Epithelial cell of prostate (primary cell): ENCODE data around the gene MT1HL1.

Experiments used
- DNase-seq: peaks from one replicate; pipeline ENCODE4 v3.0.0-alpha.2; 2011; ENCODE audit warnings: low read depth, low spot score
- H3K27ac ChIP-seq: fragments of 450-650 bp; 2 replicates; pipeline ENCODE4 v1.5.1; 2017; ENCODE audit warnings: mild to moderate bottlenecking

MT1HL1 gene

GRCh38 chr1:237025358-237026074 lies 21.3 kb upstream of the MT1HL1 start:
- H3K27ac ChIP-seq, result no peak overlapping the region
- no peak for DNase-seq

- no peak overlapping the region for H3K27ac ChIP-seq
Observed at GRCh38 chr1:237018896-237019295, 14.7 kb upstream of the MT1HL1 start.

GRCh38 chr1:237016626-237017025 lies 12.4 kb upstream of the MT1HL1 start:
- DNase-seq, result no peak

More at GRCh38 chr1:237018896-237019295, 14.7 kb upstream of the MT1HL1 start:
- no peak for DNase-seq

DNA sequence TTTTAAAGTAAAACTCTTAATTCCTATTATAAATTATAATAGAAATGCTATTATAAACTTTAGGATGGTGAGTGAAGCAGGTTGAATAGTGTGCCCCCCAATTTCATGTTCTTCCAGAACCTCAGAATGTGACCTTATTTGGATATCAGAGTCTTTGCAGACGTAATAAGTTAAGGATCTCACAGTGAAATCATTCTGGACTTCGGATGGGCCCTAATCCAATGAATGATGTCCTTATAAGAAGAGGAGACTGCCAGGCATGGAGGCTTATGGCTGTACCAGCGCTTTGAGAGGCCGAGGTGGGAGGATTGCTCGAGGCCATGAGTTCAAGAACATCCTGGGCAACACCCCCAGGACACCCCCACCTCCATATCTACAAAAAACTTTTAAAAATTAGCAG lies 9.4 kb upstream of the MT1HL1 start:
- H3K27ac ChIP-seq, result no peak overlapping the region
- DNase-seq, result no peak

More at GRCh38 chr1:237016626-237017025, 12.4 kb upstream of the MT1HL1 start:
- H3K27ac ChIP-seq, result no peak overlapping the region

DNA sequence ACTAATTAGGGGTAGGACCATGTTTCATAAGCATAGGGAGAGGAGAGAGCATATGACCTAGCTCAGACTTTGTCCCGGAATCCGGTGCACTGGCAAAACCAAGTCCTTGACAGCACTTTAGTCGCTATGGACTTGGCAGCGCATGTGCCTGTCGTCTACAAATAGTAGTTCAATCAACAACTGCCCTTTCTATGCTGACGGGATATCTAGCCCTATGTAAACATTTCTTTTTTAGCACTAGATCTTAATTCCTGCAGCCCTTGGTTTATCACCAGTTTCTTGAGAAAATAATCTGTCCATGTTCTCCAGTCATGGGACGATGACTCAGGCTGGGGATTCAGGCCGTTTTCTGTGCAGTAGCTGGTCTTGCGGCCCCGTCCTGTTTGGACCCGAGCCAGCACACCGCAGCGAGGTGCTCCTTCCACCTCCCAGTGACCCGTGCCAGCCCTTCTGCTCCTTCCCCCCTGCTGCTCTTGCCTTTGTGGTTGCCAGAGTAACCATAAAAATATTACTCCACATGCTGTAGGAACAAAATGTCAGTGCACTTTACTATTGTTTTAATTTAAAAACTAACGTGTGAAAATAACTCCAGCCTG lies 8.6 kb upstream of the MT1HL1 start:
- no peak for DNase-seq
- no peak overlapping the region for H3K27ac ChIP-seq

DNA sequence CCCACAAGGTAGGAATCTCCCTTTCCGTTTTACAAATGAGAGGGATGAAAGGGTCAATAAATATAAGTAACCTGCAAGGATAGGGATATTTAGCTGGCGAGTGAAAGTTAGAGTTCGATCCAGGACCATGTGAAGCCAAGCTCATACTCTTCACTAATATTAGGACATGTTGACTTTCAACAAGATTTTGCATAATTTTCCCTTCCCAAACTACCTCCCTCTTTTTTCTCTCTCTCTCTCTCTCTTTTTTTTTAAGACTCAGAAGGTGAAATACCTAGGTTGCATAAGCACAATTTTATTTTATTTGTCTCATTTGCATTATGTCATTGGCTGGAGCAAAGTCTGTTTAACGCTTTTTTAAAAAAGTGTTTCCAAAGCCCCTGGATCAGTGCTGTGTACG lies 8.1 kb upstream of the MT1HL1 start:
- H3K27ac ChIP-seq, result no peak overlapping the region
- no peak for DNase-seq

GRCh38 chr1:237011432-237011831 lies 7.2 kb upstream of the MT1HL1 start:
- no peak for DNase-seq
- no peak overlapping the region for H3K27ac ChIP-seq

DNA sequence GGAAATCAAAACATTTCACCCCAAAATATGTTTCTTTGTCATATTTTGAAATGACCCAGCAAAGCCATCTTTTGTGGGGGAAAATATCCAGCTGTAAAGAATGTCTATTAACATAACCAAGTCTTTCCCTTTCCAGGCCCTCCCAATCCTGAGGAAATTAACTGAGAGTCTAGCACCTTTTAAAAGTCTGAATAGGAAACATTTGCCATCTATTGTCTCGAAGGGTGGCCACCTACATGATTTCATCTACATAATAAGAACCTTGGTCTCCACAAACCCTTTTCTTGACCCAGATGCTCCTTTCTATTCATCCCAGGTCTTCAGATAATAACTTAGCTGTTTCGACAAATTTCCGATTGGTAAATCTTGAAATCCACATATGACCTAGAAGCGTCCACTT lies 5.4 kb upstream of the MT1HL1 start:
- DNase-seq, result no peak
- no peak overlapping the region for H3K27ac ChIP-seq

GRCh38 chr1:237007147-237007881 lies 3.1 kb upstream of the MT1HL1 start:
- no peak for DNase-seq
- no peak overlapping the region for H3K27ac ChIP-seq

GRCh38 chr1:237005674-237006073 lies 1.4 kb upstream of the MT1HL1 start:
- DNase-seq, result no peak
- H3K27ac ChIP-seq, result no peak overlapping the region

DNA sequence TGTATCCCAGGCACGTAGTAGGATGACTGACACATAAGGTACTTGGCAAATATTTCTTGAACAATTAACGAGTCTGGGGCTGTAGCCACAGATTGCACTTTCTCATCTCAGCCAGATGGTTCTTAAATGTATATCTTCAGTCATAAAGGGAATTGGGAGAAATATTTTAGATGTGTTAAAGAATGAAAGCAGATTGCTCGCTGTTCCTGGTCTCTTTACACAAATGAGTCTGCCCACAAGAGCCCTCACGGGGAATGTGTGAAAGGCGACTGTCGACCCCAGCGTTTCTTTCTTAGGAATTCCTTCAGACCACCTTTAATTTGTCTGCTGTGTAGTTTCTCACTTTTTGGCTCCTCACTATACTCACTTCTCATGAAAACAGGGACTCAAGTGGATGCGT lies 725 bp downstream of the MT1HL1 start:
- no peak for DNase-seq
- H3K27ac ChIP-seq, result no peak overlapping the region

DNA sequence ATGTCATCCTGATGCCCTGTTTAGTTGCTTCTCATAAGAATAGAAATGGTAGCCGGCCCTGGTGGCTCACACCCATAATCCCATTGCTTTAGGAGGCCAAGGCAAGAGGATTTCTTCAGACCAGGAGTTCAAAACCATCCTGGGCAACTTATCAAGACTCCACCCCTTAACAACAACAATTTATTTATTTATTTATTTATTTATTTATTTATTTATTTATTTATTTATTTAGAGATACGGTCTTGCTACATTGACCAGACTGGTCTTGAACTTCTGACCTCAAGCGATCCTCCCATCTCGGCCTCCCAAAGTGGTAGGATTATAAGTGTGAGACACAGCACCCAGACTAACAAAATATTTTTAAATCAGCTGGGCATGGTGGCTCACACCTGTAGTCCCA lies 4.0 kb downstream of the MT1HL1 start:
- no peak for DNase-seq
- H3K27ac ChIP-seq, result no peak overlapping the region

DNA sequence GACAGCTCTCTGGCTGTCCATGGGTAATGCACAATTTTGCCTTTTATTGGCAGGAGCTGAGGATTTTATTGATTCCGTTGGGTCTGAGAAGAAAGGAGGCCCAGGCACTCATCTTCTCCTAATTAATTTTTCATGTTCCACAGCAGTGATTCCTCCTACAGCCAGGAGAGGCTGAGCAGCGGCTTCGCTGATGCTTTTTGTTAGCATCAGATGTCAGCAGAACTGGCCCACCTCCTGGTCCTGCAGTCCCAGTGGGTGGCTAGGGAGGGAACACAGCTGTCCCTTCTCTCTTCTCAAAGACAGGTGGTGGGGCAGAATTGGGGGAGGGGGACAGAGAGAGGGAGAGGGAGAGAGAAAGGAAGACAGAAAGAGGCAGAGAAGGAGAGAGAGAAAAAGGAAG lies 5.7 kb downstream of the MT1HL1 start:
- DNase-seq, result no peak
- no peak overlapping the region for H3K27ac ChIP-seq

DNA sequence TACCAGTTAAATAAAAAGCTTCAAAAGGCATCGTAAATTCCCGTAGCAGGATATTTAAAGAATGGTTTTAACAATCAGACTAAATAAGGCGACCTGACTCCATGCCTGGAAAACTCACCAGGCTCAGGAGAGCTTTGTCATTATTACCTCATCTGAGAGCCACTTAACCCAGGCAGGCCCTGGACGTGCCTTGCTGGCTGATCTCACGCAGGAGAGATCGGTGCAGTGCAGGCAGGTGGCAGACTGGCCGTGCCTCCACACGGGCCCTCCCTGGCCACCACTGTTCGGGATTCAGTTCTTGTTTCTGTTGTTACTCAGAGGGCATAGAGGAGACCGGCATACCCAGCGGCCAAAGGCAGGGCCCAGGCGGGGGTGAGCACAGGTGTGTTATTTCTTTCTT lies 6.4 kb downstream of the MT1HL1 start:
- DNase-seq, result no peak
- H3K27ac ChIP-seq, result no peak overlapping the region

DNA sequence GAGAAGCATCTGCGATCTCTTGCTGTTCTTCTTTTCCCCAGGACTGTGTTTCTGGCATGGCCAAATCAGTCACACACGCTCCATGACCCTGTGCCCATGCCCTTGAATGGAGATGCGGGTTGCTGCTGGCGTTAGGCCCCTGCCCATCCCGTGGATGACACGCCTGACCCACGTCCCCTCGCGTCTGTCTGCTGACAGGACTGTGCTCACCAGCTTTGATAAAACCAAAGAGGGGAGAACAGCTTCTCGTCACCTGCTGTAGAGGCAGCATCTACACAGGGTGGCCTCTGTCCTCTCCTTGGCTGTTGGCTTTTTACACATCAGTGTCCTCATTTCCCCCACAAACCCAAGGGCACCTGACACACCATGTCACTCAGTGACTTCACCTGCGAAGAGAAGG lies 6.9 kb downstream of the MT1HL1 start:
- DNase-seq, result no peak
- H3K27ac ChIP-seq, result no peak overlapping the region

DNA sequence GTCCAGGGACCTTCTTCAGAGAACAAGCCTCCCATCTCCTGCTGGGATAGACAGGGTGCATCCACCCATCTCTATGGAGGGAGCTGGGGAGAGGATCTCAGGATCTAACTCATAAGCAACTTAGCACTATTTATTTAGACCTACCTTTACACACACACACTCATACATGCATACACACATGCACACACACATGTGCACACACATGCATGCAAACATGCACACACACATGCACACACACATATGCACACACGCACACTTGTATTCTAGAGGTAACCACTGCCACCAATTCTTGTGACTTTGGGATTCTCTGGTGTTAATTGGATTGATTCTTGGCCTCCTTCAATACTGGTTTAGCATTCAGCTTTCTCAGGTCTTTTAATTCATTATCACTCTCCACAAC lies 9.8 kb downstream of the MT1HL1 start:
- no peak overlapping the region for H3K27ac ChIP-seq
- DNase-seq, result no peak

- no peak for DNase-seq
- H3K27ac ChIP-seq, result no peak overlapping the region
Observed at GRCh38 chr1:236992449-236992848, 11.8 kb downstream of the MT1HL1 start.

- H3K27ac ChIP-seq, result no peak overlapping the region
- DNase-seq, result no peak
Observed at GRCh38 chr1:236990052-236990445, 14.2 kb downstream of the MT1HL1 start.

GRCh38 chr1:236989290-236990051 lies 14.8 kb downstream of the MT1HL1 start:
- DNase-seq, result no peak
- no peak overlapping the region for H3K27ac ChIP-seq

DNA sequence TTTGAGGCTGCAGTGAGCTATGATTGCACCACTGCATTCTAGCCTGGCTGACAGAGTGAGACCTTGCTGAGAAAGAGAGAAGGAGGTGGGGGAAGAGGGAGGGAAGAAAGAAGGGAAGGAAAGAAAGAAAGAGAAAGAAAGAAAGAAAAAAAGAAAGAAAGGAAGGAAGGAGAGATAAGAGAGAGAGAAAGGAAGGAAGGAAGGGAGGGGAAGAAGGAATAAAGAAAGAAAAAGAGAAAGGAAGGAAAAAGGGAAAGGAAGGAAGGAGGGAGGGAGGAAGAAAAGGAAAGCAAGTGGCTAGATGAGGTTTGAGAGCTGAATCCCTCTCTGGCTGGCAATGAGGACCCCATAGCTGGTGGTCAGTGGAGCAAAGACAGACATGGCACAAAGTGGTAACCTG lies 20.4 kb downstream of the MT1HL1 start:
- DNase-seq, result no peak
- no peak overlapping the region for H3K27ac ChIP-seq

GRCh38 chr1:236982380-236982779 lies 21.9 kb downstream of the MT1HL1 start:
- no peak overlapping the region for H3K27ac ChIP-seq
- DNase-seq, result no peak
